AG04450 (cell line): ENCODE data around the gene SLC24A4. TPM values are rescaled to one million over a fixed set of nuclear protein-coding genes. Genes with fewer than 3 reads are reported as not detected.

Experiments
- CTCF ChIA-PET: fragments of 300-600, 350-600 bp; formaldehyde crosslinking; extraction: SDS; loops from one replicate; lab custom pipeline; 2022; ENCODE audit warnings: antibody characterized with exemption, inconsistent platforms; lab: Charles Lee
- POLR2A ChIA-PET: fragments of 350-600 bp; formaldehyde crosslinking; extraction: SDS; loops from one replicate; lab custom pipeline; 2021; ENCODE audit warnings: antibody characterized with exemption, inconsistent platforms; lab: Yijun Ruan, JAX
- DNase-seq: peaks from one replicate; pipeline ENCODE4 v3.0.0-alpha.2; 2011; ENCODE audit warnings: low read depth, low spot score
- H3K27ac ChIP-seq: one replicate; pipeline ENCODE4 v1.5.1; 2012; ENCODE audit warnings: low read depth, low read length, control low read depth
- H3K27me3 ChIP-seq: one replicate; pipeline ENCODE4 v1.6.0; 2012; ENCODE audit warnings: low read length; ENCODE audit not compliant: control insufficient read depth, insufficient read depth
- H3K4me3 ChIP-seq: 2 replicates; pipeline ENCODE4 v1.5.1; 2011; ENCODE audit warnings: mild to moderate bottlenecking, low read depth, low read length, control low read depth
- H3K9me3 ChIP-seq: 2 replicates; pipeline ENCODE4 v1.5.1; 2012; ENCODE audit warnings: low read length; ENCODE audit not compliant: control insufficient read depth, insufficient read depth
- polyA plus RNA-seq: library from polyadenylated mRNA; depleted of rRNA; stranded (reverse); fragments of >200 nt; gene quantifications from 2 replicates; pipeline ENCODE4 v1.2.3, GENCODE V29; 2011
- TF ChIP-seq, protein P1 (sequence below): IDR thresholded peaks from 2 replicates; pipeline ENCODE4 v1.5.1; 2011; ENCODE audit warnings: low read depth, low read length, control low read depth, inconsistent platforms

The SLC24A4 gene
- polyA plus RNA-seq, 1 experiment: not detected

DNA sequence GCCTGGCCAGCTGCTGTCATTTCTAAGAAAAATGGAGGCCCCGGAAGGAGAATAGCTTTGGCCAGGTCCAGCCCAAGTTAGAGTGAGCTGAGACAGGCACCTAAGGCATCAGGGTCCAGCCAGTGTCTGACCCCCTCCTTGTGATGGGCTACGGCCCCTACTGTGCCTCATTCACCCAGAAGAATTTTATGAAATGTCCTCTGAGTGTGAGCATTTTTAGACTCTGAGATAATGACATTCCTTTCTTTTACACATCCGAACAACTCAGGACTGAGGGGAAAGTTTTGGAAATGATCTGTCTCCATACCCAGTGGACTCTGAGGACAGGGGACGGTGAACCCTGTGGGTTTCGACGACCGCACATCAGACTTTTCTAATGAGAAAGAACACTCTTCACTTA lies 50.4 kb downstream of the SLC24A4 start:
- ChIA-PET POLR2A (no interaction called here), CTCF (no interaction called here)
- Histone ChIP-seq H3K9me3 (no peaks in the 10 kb centered on the region), H3K27ac (no peak overlapping the region), H3K4me3 (no peak overlapping the region), H3K27me3 (peaks cover 21% of the 10 kb centered on the region)
- no peak for DNase-seq
- TF ChIP-seq, protein P1, sequence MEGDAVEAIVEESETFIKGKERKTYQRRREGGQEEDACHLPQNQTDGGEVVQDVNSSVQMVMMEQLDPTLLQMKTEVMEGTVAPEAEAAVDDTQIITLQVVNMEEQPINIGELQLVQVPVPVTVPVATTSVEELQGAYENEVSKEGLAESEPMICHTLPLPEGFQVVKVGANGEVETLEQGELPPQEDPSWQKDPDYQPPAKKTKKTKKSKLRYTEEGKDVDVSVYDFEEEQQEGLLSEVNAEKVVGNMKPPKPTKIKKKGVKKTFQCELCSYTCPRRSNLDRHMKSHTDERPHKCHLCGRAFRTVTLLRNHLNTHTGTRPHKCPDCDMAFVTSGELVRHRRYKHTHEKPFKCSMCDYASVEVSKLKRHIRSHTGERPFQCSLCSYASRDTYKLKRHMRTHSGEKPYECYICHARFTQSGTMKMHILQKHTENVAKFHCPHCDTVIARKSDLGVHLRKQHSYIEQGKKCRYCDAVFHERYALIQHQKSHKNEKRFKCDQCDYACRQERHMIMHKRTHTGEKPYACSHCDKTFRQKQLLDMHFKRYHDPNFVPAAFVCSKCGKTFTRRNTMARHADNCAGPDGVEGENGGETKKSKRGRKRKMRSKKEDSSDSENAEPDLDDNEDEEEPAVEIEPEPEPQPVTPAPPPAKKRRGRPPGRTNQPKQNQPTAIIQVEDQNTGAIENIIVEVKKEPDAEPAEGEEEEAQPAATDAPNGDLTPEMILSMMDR: no peak

DNA sequence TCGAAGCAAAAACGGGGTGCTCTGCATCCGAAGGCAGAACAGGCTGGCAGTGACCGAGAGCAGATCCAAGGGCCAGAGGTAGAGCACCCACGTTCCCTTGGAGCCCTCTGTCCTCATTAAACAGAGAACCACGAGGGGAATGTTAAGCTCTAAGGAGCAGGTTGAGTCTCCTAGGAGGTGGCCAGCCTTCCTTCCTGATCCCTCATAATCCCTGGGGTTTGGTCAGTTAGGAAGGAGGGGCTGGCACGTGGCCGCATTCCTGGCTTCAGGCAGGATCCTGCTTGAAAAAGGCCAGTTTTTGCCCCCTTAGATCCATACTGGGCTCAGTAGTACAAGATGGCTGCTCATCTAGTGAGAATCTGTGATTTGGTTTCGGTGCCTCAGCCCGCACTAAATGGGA lies 57.2 kb downstream of the SLC24A4 start:
- Histone ChIP-seq H3K27ac (no peak overlapping the region), H3K4me3 (no peak overlapping the region), H3K27me3 (peaks cover 26% of the 10 kb centered on the region), H3K9me3 (no peaks in the 10 kb centered on the region)
- TF ChIP-seq, protein P1: no peak
- ChIA-PET CTCF (no interaction called here), POLR2A (no interaction called here)
- no peak for DNase-seq

DNA sequence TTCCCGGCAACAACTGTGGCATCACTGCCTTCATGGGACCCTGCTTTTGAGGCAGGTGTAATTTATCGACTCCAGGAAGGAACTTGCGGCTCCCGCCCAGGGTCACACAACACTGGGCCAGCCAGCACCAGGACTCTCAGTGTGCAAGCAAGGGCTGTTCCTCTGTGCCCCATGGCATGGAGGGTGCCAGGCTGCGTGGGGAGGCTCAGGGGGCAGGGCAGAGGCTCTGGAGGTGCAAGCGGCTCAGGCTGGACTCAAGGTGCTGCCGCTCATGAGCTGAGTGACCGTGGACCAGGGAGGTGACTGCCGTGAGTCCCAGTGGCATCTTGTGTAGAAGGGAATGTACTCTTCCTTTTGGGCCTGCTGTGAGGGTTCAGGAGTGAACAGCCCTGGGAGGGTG lies 57.6 kb downstream of the SLC24A4 start:
- POLR2A ChIA-PET: no interaction called here
- TF ChIP-seq, protein P1: no peak
- DNase-seq: no peak
- CTCF ChIA-PET: no interaction called here
- H3K27me3 ChIP-seq: peaks cover 27% of the 10 kb centered on the region
- H3K27ac ChIP-seq: no peak overlapping the region
- no peak overlapping the region for H3K4me3 ChIP-seq
- no peaks in the 10 kb centered on the region for H3K9me3 ChIP-seq

DNA sequence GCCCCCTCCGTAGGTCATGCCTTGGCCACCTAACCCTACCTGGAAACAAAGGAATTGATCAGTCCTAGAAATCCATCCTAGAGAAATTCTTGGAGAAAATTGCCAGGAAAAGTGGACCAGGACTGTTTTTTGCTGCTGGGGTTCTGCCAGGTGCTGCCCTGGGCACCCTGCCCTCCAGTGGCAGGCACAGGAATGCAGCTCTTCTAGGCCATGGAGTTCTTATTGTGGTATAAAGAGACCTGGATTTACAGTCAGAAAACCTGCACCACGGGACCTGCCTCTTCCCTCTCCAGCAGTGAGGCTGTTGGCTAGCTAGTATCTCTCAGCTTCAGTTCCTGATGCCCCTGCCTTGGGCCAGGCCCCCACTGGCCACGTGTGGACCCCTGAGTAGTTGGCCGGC lies 59.7 kb downstream of the SLC24A4 start:
- Histone ChIP-seq H3K9me3 (no peaks in the 10 kb centered on the region), H3K27me3 (peaks cover 31% of the 10 kb centered on the region), H3K27ac (no peak overlapping the region), H3K4me3 (no peak overlapping the region)
- TF ChIP-seq, protein P1: no peak; the same call in 1 of the 2 replicates
- CTCF ChIA-PET: no interaction called here
- POLR2A ChIA-PET: no interaction called here
- no peak for DNase-seq

DNA sequence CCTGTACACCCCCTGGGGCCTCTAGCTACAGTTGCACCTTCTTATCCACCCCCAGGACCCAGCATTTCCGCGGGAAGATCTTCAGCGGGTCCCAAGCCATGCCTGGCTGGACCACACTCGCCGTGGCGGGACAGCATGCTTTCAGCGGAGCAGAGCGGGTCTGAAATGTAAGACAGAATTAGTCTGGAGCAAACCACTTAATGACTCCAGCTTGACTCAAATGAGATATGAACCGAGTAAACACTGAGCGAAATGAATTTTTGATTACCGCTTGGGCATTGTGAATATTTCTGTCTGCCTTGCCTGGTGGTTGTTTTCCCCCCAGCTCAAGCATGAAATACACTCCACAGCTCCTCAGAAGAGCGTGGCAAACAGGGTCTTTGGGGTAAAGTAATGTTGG lies 60.8 kb downstream of the SLC24A4 start:
- H3K27ac ChIP-seq: no peak overlapping the region
- TF ChIP-seq, protein P1: no peak
- DNase-seq: no peak
- POLR2A ChIA-PET: no interaction called here
- no peak overlapping the region for H3K4me3 ChIP-seq
- peaks cover 29% of the 10 kb centered on the region for H3K27me3 ChIP-seq
- H3K9me3 ChIP-seq: no peaks in the 10 kb centered on the region
- CTCF ChIA-PET: no interaction called here
